Smooth muscle cell (in vitro differentiated cells): Measurements from ENCODE around the gene LDHD. TPM values are rescaled to one million over a fixed set of nuclear protein-coding genes. Genes with fewer than 3 reads are reported as not detected.
"Not testable (repeated sequence)": the region's sequence is repeated elsewhere in the genome, so short reads cannot be mapped to it uniquely, and the experiment has no call there.

Source experiments
- DNase-seq: peaks from one replicate; lab custom pipeline; 2025; ENCODE audit not compliant: unreplicated experiment; lab: John Stamatoyannopoulos, UW
- H2AFZ ChIP-seq: fragments of 200-600 bp; sonication (generic); 2 replicates; pipeline ENCODE4 v1.6.0; 2016; ENCODE audit warnings: antibody characterized with exemption, low read depth, mild to moderate bottlenecking
- H3F3A ChIP-seq: fragments of 200-600 bp; sonication (generic); 2 replicates; pipeline ENCODE4 v1.6.0; 2017; ENCODE audit warnings: antibody characterized with exemption, low read depth
- H3K27ac ChIP-seq: fragments of 200-600 bp; sonication (generic); 2 replicates; pipeline ENCODE4 v1.5.1; 2016; ENCODE audit warnings: low read depth, mild to moderate bottlenecking
- H3K27me3 ChIP-seq: fragments of 200-600 bp; sonication (generic); 2 replicates; pipeline ENCODE4 v1.6.1; 2016; ENCODE audit warnings: low read depth, mild to moderate bottlenecking
- H3K36me3 ChIP-seq: fragments of 200-600 bp; sonication (generic); 2 replicates; pipeline ENCODE4 v1.5.1; 2016; ENCODE audit warnings: low read depth
- H3K4me1 ChIP-seq: fragments of 200-600 bp; sonication (generic); 2 replicates; pipeline ENCODE4 v1.5.1; 2016; ENCODE audit warnings: low read depth
- H3K4me2 ChIP-seq: fragments of 200-600 bp; sonication (generic); 2 replicates; pipeline ENCODE4 v1.6.0; 2016; ENCODE audit warnings: mild to moderate bottlenecking
- H3K4me3 ChIP-seq: fragments of 200-600 bp; sonication (generic); 2 replicates; pipeline ENCODE4 v1.5.1; 2016; ENCODE audit warnings: mild to moderate bottlenecking
- H3K79me2 ChIP-seq: fragments of 200-600 bp; sonication (generic); 2 replicates; pipeline ENCODE4 v1.6.0; 2016; ENCODE audit warnings: low read depth, mild to moderate bottlenecking
- H3K9ac ChIP-seq: fragments of 200-600 bp; sonication (generic); 2 replicates; pipeline ENCODE4 v1.6.0; 2016; ENCODE audit warnings: low read depth
- H3K9me3 ChIP-seq: fragments of 200-600 bp; sonication (generic); replicated peaks from 2 replicates; pipeline ENCODE4 v1.5.1; 2016; ENCODE audit warnings: low read depth
- H4K20me1 ChIP-seq: fragments of 200-600 bp; sonication (generic); 2 replicates; pipeline ENCODE4 v1.6.0; 2016; ENCODE audit warnings: low read depth
- CTCF ChIP-seq: fragments of 200-600 bp; sonication (generic); IDR thresholded peaks from 2 replicates; pipeline ENCODE4 v1.5.1; 2017; ENCODE audit warnings: borderline replicate concordance, mild to moderate bottlenecking, antibody characterized with exemption; ENCODE audit not compliant: insufficient read depth, poor library complexity, severe bottlenecking
- WGBS: methylation state at CpG from one replicate; pipeline ENCODE4 v1.1.7; 2016; ENCODE audit warnings: low lambda C conversion rate; 5-methylcytosine and 5-hydroxymethylcytosine counted together
- polyA plus RNA-seq: library from polyadenylated mRNA; unstranded; fragments of >200 nt; fragmentation: Nextera tagmentation; extraction: Ambion mirVana; gene quantifications from 2 replicates; pipeline ENCODE4 v1.2.1, GENCODE V29; 2016
- total RNA-seq: library from RNA; depleted of rRNA; stranded (reverse); fragments of >200 nt; gene quantifications from 2 replicates; pipeline ENCODE4 v1.2.3, GENCODE V29; 2014

The LDHD gene
- total and polyA plus RNA-seq, 2 experiments from 2014 or later: 0.85 to 1.2 TPM

GRCh38 chr16:75095204-75095621, 21.4 kb downstream of the LDHD start:
- WGBS: 96% methylated on average over 12 of the region's 14 CpGs
- Histone ChIP-seq H3K9ac (no peak overlapping the region), H3K4me2 (no peak overlapping the region), H3K27me3 (no peaks in the 10 kb centered on the region), H4K20me1 (peaks cover 93% of the 10 kb centered on the region), H3K27ac (no peak overlapping the region), H3K9me3 (no peaks in the 10 kb centered on the region), H3K79me2 (peaks cover 5% of the 10 kb centered on the region), H2AFZ (no peak overlapping the region), H3F3A (no peaks in the 10 kb centered on the region), H3K4me1 (peaks cover 6% of the 10 kb centered on the region), H3K4me3 (no peak overlapping the region), H3K36me3 (no peaks in the 10 kb centered on the region)
- no peak for TF ChIP-seq CTCF
- DNase-seq: no peak

DNA sequence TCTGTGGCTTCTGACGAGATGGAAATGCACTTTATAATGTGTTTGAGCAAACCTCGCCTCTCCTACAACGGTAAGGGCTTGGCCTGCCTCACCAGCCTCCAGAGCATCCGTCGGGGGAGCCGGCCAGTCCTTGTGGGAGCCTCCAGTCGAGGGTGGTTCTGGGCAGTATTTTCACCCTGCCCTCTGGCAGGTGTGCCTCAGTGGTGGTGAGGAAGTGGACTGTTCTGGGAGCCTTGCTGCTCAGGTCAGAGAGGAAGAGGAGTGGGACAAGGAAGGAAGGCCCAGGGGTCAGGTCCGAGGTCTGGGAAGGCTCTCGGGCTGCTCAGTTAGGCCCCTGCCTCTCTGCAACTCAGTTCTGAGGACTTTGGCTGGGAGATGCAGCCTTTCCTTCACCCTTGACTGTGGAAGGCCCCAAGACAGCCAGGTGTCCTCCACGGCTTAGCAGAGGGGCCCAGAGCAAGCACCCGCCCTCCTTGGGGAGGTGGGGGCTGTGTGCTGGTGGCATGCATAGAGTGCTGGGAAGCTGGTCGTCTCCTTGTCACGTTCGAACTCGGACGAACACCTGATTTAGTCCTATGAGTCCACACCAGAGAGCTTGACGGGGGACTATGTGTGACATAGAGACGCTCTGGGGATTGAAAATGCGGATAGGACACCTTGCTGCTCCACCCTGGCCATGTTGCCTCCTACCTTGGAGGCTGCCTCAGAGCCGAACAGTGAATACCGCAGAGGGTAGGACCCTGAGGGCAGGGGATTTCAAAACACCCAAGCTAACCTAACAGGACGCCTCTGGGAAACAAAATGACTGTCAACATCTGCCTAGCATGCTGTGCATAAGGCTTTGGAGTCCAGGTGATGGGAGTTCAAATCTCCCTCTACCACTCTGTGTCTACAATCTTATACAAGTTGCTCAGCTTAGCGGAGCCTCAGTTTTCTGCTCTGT, 22.7 kb downstream of the LDHD start:
- Histone ChIP-seq H3K4me1 (no peaks in the 10 kb centered on the region), H3F3A (no peaks in the 10 kb centered on the region), H3K79me2 (peaks cover 19% of the 10 kb centered on the region), H3K9ac (no peak overlapping the region), H3K9me3 (no peaks in the 10 kb centered on the region), H3K27ac (no peak overlapping the region), H3K27me3 (no peaks in the 10 kb centered on the region), H3K4me3 (no peak overlapping the region), H4K20me1 (peaks cover 94% of the 10 kb centered on the region), H2AFZ (no peak overlapping the region), H3K4me2 (no peak overlapping the region), H3K36me3 (no peaks in the 10 kb centered on the region)
- DNase-seq: no peak
- TF ChIP-seq CTCF: no peak
- WGBS: 97% methylated on average over 23 of the region's 23 CpGs

DNA sequence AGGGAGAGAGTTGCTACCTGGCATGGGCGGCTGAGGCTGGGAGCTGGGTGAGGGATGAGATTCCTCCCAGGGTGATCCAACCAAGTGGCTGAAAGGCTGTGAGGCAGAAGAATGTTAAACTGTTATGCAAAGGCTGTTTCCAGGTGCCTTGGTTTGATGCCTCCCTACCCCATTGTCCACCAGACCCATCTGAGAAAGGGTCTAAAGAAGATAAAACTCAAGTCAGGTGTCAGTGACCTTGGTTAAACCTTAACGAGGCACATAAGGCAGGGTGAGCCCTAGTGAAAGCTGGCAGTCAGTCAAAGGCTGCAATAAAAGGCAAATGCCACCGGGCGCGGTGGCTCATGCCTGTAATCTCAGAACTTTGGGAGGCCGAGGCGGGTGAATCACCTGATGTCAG, 23.8 kb downstream of the LDHD start:
- no peak for TF ChIP-seq CTCF
- Histone ChIP-seq H3K79me2 (peaks cover 23% of the 10 kb centered on the region), H3K27me3 (no peaks in the 10 kb centered on the region), H3K9ac (no peak overlapping the region), H3K4me1 (peaks cover under 1% of the 10 kb centered on the region), H3K4me2 (no peak overlapping the region), H4K20me1 (peaks cover 94% of the 10 kb centered on the region), H3F3A (no peaks in the 10 kb centered on the region), H3K36me3 (no peaks in the 10 kb centered on the region), H2AFZ (no peak overlapping the region), H3K4me3 (no peak overlapping the region), H3K27ac (no peak overlapping the region), H3K9me3 (no peaks in the 10 kb centered on the region)
- 94% methylated on average over 7 of the region's 7 CpGs for WGBS
- no peak for DNase-seq

DNA sequence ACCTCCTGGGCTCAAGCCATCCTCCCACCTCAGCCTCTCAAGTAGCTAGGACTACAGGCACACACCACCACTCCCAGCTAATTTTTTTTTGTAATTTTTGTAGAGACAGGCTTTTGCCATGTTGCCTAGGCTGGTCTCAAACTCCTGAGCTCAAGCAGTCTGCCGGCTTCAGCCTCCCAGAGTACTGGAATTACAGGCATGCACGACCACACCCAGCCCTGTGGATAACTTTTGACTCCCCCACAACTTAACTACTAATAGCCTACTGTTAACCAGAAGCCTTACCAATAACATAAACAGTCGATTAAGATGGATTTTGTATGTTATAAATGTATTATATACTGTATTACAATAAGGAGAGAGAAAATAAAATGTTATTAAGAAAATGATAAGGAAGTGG, 25.0 kb downstream of the LDHD start:
- not testable (repeated sequence) for H3K36me3 ChIP-seq, H3K9ac ChIP-seq, H2AFZ ChIP-seq, DNase-seq, H3F3A ChIP-seq, H3K4me3 ChIP-seq, H3K27ac ChIP-seq, H3K4me2 ChIP-seq, H3K27me3 ChIP-seq, H3K9me3 ChIP-seq, H3K4me1 ChIP-seq
- Histone ChIP-seq H3K79me2 (peaks cover 23% of the 10 kb centered on the region), H4K20me1 (peaks cover 95% of the 10 kb centered on the region)
- 65% methylated on average over 3 of the region's 3 CpGs for WGBS

DNA sequence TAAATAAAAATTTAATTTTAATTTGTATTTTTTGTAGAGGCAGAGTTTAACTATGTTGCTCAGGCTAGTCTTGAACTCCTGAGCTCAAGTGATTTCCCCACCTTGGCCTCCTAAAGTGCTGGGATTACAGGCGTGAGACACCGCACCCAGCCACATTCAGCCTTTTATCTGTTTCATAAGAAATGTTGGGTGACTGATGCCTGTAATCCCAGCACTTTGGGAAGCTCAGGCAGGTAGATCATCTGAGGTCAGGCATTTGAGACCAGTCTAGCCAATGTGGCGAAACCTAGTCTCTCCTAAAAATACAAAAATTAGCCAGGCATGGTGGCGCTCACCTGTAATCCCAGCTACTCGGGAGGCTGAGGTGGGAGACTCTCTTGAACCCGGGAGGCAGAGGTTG, 25.7 kb downstream of the LDHD start:
- not testable (repeated sequence) for DNase-seq, H3K4me2 ChIP-seq, H3K9ac ChIP-seq, H3K4me3 ChIP-seq, H3K4me1 ChIP-seq, H3F3A ChIP-seq, H3K27me3 ChIP-seq, H3K27ac ChIP-seq, H2AFZ ChIP-seq, H3K36me3 ChIP-seq, H3K9me3 ChIP-seq
- WGBS: 92% methylated on average over 6 of the region's 6 CpGs
- Histone ChIP-seq H4K20me1 (peaks cover 94% of the 10 kb centered on the region), H3K79me2 (peaks cover 23% of the 10 kb centered on the region)
